Heart left ventricle (tissue), 13 donors: Measurements from ENCODE around the gene ST6GALNAC2.

Source experiments
- POLR2A ChIP-seq, 2 donors: fragments of 450-650 bp; IDR thresholded peaks; one replicate each; pipeline ENCODE4 v1.6.1; 2017; ENCODE audit warnings: antibody characterized with exemption in 2 of 2, mild to moderate bottlenecking in 2 of 2, moderate library complexity in 2 of 2
- TF ChIP-seq, protein P1 (sequence below), 12 donors: fragments of 200-600 bp; sonication (generic) in 4 of 12; IDR thresholded peaks; one replicate each; pipeline versions ENCODE4 v1.5.0 to v1.8.0; 2018 to 2022; ENCODE audit warnings: antibody characterized with exemption in 12 of 12, mild to moderate bottlenecking in 5 of 12
- donor health status: ischemic (EF 13 %, LVEDD 7.1; RV severe dilation, severe dysfunction).
- donor health status: DM: no; HTN: yes; CAD: no.
- donor health status: DM: no; HTN: no; CAD: no.
- donor health status: ischemic (EF 25% LVEDD 6.9; RV normal size, moderate dysfunction).
- donor health status: ischemic (EF 25% LVEDD 5.7; RV mildly dilated, moderate dysfunction).
- donor health status: ischemic (EF 35%, LVEDD 5.7; RV mildly dilated, moderate dysfunction).
- donor health status: nonischemic (EF 11% LVEDD 7.7; RV severe dilation, severe dysfunction).
- donor health status: DM: yes; HTN: yes; CAD: no.
- donor health status: PGD.
- donor health status: ischemic (EF 29% LVEDD 5.4; RV normal size, mild dysfunction).
- donor health status: nonischemic (EF 23%, LVEDD 6.1; RV moderate dilation, normal function).

DNA sequence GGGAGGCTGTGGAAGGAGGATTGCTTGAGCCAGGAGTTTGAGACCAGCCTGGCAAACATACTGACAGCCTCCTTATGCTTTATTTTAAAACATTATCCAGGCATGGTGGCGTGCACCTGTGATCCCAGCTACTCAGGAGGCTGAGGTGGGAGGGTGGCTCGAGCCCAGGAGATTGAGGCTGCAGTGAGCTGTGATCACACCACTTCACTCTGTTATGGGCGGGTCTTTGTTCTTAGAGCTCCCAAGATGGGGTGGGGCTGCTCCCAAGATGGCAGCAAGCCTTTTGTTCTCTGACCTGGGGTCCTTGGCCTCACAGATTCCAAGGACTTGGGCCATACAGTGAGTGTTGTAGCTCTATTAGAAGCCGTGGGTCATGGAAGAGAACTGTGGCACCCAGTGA lies 26.1 kb upstream of the ST6GALNAC2 start:
- TF ChIP-seq, protein P1, sequence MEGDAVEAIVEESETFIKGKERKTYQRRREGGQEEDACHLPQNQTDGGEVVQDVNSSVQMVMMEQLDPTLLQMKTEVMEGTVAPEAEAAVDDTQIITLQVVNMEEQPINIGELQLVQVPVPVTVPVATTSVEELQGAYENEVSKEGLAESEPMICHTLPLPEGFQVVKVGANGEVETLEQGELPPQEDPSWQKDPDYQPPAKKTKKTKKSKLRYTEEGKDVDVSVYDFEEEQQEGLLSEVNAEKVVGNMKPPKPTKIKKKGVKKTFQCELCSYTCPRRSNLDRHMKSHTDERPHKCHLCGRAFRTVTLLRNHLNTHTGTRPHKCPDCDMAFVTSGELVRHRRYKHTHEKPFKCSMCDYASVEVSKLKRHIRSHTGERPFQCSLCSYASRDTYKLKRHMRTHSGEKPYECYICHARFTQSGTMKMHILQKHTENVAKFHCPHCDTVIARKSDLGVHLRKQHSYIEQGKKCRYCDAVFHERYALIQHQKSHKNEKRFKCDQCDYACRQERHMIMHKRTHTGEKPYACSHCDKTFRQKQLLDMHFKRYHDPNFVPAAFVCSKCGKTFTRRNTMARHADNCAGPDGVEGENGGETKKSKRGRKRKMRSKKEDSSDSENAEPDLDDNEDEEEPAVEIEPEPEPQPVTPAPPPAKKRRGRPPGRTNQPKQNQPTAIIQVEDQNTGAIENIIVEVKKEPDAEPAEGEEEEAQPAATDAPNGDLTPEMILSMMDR (IDR thresholded peaks at IDR 0.05) = no peak
- no peak for TF ChIP-seq POLR2A (IDR thresholded peaks at IDR 0.05)
